Gastroesophageal sphincter (tissue), 3 donors: ENCODE data around the gene DLL1.

ENCODE experiments used
- POLR2A ChIP-seq, 2 donors: fragments of 450-650 bp; IDR thresholded peaks; one replicate each; pipeline ENCODE4 v1.6.1; 2017; ENCODE audit warnings: antibody characterized with exemption in 2 of 2, mild to moderate bottlenecking in 2 of 2, moderate library complexity in 1 of 2
- TF ChIP-seq, protein P1 (sequence below), 4 experiments: fragments of 200-600 bp in 2 of 4; fragments of 450-650 bp in 2 of 4; sonication (generic) in 1 of 4; IDR thresholded peaks; one replicate each; pipeline ENCODE4 v1.5.1; 2017 to 2019; ENCODE audit warnings: antibody characterized with exemption in 4 of 4, mild to moderate bottlenecking in 2 of 4, moderate library complexity in 2 of 4

DNA sequence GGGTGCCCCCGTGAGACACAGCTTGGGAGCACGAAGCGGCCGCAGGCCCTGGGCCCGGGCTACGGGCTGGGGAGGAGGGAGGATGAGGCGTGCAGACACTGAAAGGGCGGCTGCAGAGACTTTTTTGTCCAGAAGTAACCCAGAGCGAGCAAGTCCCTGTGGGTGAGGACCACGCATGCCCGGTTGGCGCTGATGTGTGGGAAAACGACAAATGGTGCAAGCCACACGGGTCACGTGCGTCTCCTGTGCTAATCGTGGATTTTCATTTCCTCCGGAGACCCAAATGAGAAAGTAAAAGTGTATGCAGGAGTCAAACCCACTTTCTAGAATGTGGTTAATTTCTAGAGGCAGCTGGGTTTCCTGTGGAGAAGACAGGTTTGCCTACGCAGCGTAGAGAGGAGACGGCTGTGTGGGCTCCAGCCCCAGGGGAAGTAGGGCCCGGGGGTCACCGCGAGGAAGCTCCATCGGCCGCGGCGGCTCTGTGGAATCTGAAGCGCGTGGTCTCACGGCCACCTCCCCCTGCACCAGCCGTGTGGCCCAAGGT is 19.0 kb downstream of the DLL1 start:
- TF ChIP-seq, protein P1, sequence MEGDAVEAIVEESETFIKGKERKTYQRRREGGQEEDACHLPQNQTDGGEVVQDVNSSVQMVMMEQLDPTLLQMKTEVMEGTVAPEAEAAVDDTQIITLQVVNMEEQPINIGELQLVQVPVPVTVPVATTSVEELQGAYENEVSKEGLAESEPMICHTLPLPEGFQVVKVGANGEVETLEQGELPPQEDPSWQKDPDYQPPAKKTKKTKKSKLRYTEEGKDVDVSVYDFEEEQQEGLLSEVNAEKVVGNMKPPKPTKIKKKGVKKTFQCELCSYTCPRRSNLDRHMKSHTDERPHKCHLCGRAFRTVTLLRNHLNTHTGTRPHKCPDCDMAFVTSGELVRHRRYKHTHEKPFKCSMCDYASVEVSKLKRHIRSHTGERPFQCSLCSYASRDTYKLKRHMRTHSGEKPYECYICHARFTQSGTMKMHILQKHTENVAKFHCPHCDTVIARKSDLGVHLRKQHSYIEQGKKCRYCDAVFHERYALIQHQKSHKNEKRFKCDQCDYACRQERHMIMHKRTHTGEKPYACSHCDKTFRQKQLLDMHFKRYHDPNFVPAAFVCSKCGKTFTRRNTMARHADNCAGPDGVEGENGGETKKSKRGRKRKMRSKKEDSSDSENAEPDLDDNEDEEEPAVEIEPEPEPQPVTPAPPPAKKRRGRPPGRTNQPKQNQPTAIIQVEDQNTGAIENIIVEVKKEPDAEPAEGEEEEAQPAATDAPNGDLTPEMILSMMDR (IDR thresholded peaks at IDR 0.05) = no peak
- TF ChIP-seq POLR2A (IDR thresholded peaks at IDR 0.05) = no peak
